Ascending aorta (tissue), 2 donors: ENCODE data around the gene SAYSD1. TPM values are rescaled to one million over a fixed set of nuclear protein-coding genes. Genes with fewer than 3 reads are reported as not detected.

Experiments used
- DNase-seq, 2 donors: peaks; one replicate each; pipeline ENCODE4 v3.0.0-alpha.2; 2019; ENCODE audit warnings: low spot score in 2 of 2
- H3K27ac ChIP-seq, 2 donors: fragments of 200-600 bp; sonication (generic); one replicate each; pipeline ENCODE4 v1.5.1; 2016 to 2017; ENCODE audit warnings: mild to moderate bottlenecking in 1 of 2
- H3K27me3 ChIP-seq: fragments of 200-600 bp; sonication (generic); one replicate; pipeline ENCODE4 v1.5.1; 2017
- H3K36me3 ChIP-seq, 2 donors: fragments of 200-600 bp; sonication (generic); one replicate each; pipeline ENCODE4 v1.5.1; 2016
- H3K4me1 ChIP-seq, 2 donors: fragments of 200-600 bp; sonication (generic); one replicate each; pipeline ENCODE4 v1.5.1; 2016 to 2017; ENCODE audit warnings: mild to moderate bottlenecking in 1 of 2
- H3K4me3 ChIP-seq, 2 donors: fragments of 200-600 bp; sonication (generic); one replicate each; pipeline ENCODE4 v1.5.1; 2016 to 2017; ENCODE audit warnings: mild to moderate bottlenecking in 1 of 2
- H3K9me3 ChIP-seq, 2 donors: fragments of 200-600 bp; sonication (generic); one replicate each; pipeline ENCODE4 v1.5.1; 2016
- intact Hi-C: fragments of 100-400 bp; cut with DNase I; formaldehyde crosslinking; loops from one replicate; pipeline ENCODE4 v1.15.1; 2023
- total RNA-seq: library from RNA; depleted of rRNA; stranded (reverse); fragments of >200 nt; gene quantifications from one replicate; pipeline ENCODE4 v1.1.0, GENCODE V29; 2016
- TF ChIP-seq, protein P1 (sequence below), 3 experiments: fragments of 200-600 bp in 2 of 3; fragments of 450-650 bp in 1 of 3; sonication (generic) in 2 of 3; IDR thresholded peaks; one replicate each; pipeline ENCODE4 v1.5.1; 2016 to 2019; ENCODE audit warnings: antibody characterized with exemption in 3 of 3, mild to moderate bottlenecking in 1 of 3, moderate library complexity in 1 of 3

SAYSD1 gene
- total RNA-seq, 1 donor from 2014 or later, result 2.1 TPM

DNA sequence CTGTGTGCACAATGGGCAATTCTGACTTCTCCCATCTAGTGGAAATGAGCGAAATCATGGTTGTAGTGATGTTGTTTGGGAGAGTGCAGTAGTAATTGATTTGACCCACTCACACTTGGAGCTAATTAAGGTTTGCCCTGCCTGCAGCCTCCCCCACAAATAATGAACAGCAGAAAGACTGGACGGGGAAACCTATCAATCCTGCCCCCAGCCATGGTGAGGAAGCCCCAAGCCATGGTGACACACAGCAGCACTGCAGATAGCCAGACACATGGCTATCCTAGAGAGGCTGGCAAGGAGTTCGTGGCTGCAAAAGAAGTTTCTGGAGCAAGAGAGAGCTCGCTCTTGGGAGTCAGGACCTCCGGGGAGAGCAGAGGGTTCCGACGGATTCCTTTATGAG lies 27.8 kb downstream of the SAYSD1 start:
- H3K36me3 ChIP-seq, result no peaks in the 10 kb centered on the region
- no peaks in the 10 kb centered on the region for H3K27me3 ChIP-seq
- no peaks in the 10 kb centered on the region for H3K9me3 ChIP-seq
- no peak overlapping the region for H3K4me3 ChIP-seq
- intact Hi-C loops, result no loop called here
- no peak for DNase-seq
- no peaks in the 10 kb centered on the region for H3K4me1 ChIP-seq
- TF ChIP-seq, protein P1, sequence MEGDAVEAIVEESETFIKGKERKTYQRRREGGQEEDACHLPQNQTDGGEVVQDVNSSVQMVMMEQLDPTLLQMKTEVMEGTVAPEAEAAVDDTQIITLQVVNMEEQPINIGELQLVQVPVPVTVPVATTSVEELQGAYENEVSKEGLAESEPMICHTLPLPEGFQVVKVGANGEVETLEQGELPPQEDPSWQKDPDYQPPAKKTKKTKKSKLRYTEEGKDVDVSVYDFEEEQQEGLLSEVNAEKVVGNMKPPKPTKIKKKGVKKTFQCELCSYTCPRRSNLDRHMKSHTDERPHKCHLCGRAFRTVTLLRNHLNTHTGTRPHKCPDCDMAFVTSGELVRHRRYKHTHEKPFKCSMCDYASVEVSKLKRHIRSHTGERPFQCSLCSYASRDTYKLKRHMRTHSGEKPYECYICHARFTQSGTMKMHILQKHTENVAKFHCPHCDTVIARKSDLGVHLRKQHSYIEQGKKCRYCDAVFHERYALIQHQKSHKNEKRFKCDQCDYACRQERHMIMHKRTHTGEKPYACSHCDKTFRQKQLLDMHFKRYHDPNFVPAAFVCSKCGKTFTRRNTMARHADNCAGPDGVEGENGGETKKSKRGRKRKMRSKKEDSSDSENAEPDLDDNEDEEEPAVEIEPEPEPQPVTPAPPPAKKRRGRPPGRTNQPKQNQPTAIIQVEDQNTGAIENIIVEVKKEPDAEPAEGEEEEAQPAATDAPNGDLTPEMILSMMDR (IDR thresholded peaks at IDR 0.05), result no peak
- H3K27ac ChIP-seq, result no peak overlapping the region

DNA sequence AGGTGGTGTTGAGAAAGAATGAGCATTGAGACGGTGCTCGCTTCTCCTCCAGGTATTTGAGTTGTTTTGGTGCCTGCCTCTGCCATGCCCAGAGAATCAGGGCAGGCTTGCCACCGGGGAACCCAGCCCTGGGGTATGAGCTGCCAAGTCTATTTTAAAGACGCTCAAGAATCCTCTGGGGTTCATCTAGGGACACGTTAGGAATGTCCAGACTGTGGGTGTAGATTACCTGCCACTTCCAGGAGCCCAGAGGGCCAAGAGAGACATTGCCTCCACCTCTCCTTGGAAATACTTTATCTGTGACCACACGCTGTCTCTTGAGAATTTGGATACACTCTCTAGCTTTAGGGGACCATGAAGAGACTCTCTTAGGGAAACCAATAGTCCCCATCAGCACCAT lies 28.3 kb downstream of the SAYSD1 start:
- Histone ChIP-seq H3K27ac (no peak overlapping the region), H3K4me1 (no peaks in the 10 kb centered on the region), H3K27me3 (no peaks in the 10 kb centered on the region), H3K36me3 (no peaks in the 10 kb centered on the region), H3K9me3 (no peaks in the 10 kb centered on the region), H3K4me3 (no peak overlapping the region)
- intact Hi-C loops, result no loop called here
- no peak for DNase-seq
- TF ChIP-seq, protein P1 (IDR thresholded peaks at IDR 0.05), result no peak

DNA sequence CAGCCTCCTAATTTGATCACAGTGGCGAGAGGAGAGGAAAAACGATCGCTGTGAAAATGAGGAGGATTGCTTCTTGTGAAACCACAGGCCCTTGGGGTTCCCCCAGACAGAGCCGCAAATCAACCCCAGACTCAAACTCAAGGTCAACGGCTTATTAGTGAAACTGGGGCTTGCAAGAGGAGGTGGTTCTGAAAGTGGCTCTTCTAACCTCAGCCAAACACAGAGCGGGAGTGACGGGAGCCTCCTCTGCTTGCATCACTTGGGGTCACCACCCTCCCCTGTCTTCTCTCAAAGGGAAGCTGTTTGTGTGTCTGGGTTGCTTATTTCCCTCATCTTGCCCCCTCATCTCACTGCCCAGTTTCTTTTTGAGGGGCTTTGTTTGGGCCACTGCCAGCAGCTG lies 28.7 kb downstream of the SAYSD1 start:
- H3K36me3 ChIP-seq, result no peaks in the 10 kb centered on the region
- intact Hi-C loops, result no loop called here
- TF ChIP-seq, protein P1 (IDR thresholded peaks at IDR 0.05), result no peak

DNA sequence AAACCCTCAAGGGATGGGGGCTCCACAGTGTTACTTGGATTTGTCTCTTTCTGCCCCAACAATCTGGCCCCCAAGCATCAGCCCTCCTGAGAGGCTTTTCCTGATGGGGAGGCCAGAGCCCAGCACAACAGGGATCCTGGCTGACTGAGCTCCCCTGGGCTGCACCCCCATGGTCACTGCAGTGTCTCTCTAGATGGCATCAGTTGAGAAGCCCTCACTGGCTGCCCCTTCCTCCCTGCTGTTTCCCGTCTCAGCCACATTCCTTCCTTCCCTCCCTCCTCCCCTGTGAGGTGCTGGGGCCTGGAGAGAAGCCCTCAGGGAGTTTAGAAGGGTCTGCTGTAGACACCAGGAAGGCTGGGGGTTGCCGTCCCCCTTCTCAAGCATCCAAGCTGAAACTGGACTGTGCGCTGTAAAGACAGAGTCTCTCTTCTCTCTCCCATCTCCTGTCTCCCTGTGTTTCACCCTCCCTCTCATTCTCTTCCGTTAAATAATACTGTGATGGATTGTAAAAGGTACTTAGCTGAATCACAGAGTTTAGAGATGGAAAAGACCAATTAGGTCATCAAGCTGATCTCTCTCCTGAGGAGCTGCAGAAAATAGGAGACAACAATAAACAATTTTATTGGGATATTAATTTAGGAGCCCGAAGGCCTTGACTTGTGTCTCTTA lies 29.7 kb downstream of the SAYSD1 start:
- intact Hi-C loops, result no loop called here
- Histone ChIP-seq H3K27me3 (no peaks in the 10 kb centered on the region), H3K4me1 (no peaks in the 10 kb centered on the region), H3K9me3 (no peaks in the 10 kb centered on the region), H3K27ac (no peak overlapping the region), H3K4me3 (no peak overlapping the region), H3K36me3 (no peaks in the 10 kb centered on the region)
- DNase-seq, result no peak
- TF ChIP-seq, protein P1 (IDR thresholded peaks at IDR 0.05), result no peak

More for the DNA sequence above, 28.7 kb downstream of the SAYSD1 start:
- H3K9me3 ChIP-seq, result no peaks in the 10 kb centered on the region
- no peak overlapping the region for H3K4me3 ChIP-seq
- H3K4me1 ChIP-seq, result no peaks in the 10 kb centered on the region
- H3K27ac ChIP-seq, result no peak overlapping the region
- no peaks in the 10 kb centered on the region for H3K27me3 ChIP-seq
- no peak for DNase-seq

DNA sequence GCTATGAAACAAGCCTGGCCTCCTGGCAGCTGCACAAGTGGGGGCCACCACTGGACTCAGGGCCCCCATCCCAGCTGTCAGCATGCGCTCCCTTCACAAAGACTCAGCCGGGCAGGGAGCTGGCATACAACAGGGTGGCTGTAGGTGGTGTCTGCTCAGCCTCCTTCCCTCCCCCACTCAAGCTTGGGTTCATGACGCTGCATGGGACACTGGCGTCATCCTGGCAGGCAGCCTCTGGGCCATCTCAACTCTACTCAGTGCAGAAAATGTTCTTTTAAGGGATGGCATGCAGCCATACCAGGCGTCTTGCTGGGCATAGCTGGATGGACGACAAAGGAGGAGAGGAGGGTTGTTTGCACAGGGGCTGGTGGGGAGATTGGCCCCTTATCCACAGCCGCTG lies 30.5 kb downstream of the SAYSD1 start:
- no peaks in the 10 kb centered on the region for H3K9me3 ChIP-seq
- TF ChIP-seq, protein P1 (IDR thresholded peaks at IDR 0.05), result no peak
- H3K36me3 ChIP-seq, result no peaks in the 10 kb centered on the region
- intact Hi-C loops, result no loop called here
- H3K4me3 ChIP-seq, result no peak overlapping the region
- H3K27ac ChIP-seq, result no peak overlapping the region
- no peak for DNase-seq
- no peaks in the 10 kb centered on the region for H3K27me3 ChIP-seq
- no peaks in the 10 kb centered on the region for H3K4me1 ChIP-seq

DNA sequence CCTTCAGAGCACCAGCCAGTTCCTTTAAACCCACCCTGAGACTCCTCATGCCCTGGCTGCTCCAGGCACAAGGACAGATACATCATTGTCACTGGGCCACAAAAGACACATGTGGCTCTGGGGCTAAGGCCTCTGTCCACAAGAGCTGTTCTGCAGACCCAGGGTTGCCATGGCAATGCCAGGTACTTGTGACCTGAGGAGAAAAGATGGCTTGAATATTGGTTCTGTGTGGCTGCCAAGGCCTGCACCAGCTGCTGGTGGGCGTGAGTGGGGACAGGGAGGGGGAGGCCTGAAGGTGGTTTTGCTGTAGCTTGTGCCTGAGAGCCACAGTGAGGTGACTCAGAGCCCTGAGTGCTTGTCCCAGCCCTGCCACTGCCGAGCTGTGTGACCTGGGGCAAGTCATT lies 31.8 kb downstream of the SAYSD1 start:
- intact Hi-C loops, result no loop called here
- Histone ChIP-seq H3K27me3 (no peaks in the 10 kb centered on the region), H3K36me3 (no peaks in the 10 kb centered on the region), H3K4me1 (no peaks in the 10 kb centered on the region), H3K4me3 (no peak overlapping the region), H3K9me3 (no peaks in the 10 kb centered on the region), H3K27ac (no peak overlapping the region)
- DNase-seq, result no peak
- TF ChIP-seq, protein P1 (IDR thresholded peaks at IDR 0.05), result no peak
